ENCODE data around the gene S100A5. TPM values are rescaled to one million over a fixed set of nuclear protein-coding genes. Genes with fewer than 3 reads are reported as not detected.

S100A5 gene
- total and polyA plus RNA-seq, 9 of the 15 experiments (the other 6 are each of a cell fraction or from before 2014, with no cell fraction given): 0.56 to 1.4 (median 0.64) TPM; not detected in 5

- ATAC-seq (peak; percentile 82), FAIRE-seq (peak; percentile 88), DNase-seq (ENCODE audit: extremely low read depth in 1 of 4, low spot score in 3 of 4) (peak; percentile 83 to 87 (median 85))
- H3K36me3 ChIP-seq (ENCODE audit: control insufficient read depth, insufficient read depth, low read length): no peaks in the 10 kb centered on the region
- H3K9me3 ChIP-seq (replicated peaks; ENCODE audit: control insufficient read depth, insufficient read depth, low read depth, low read length): no peaks in the 10 kb centered on the region
- peak overlapping the region; percentile 52 for H3K27ac ChIP-seq (ENCODE audit: extremely low read depth, low read depth, low read length)
- no peaks in the 10 kb centered on the region for H3K27me3 ChIP-seq (ENCODE audit: control insufficient read depth in 2 of 2, insufficient read depth in 2 of 2, low read length in 2 of 2)
- peak overlapping the region; percentile 94 for H2AFZ ChIP-seq (ENCODE audit: low read depth, low read length)
- peak overlapping the region; percentile 45 for H3K4me2 ChIP-seq (ENCODE audit: insufficient read depth, low read length)
- WGBS (ENCODE audit: insufficient coverage, low coverage, missing lambda C conversion rate): 19% methylated on average over 6 of the region's 6 CpGs
- H3K79me2 ChIP-seq (ENCODE audit: control insufficient read depth, insufficient read depth, low read length): no peaks in the 10 kb centered on the region; the same call in 2 of the 3 replicates
- BruUV-seq (replicated peaks): no TSS peak
- no peak overlapping the region for H3K4me3 ChIP-seq
- peak overlapping the region in 1 of 2 experiments; percentile 41; a peak in 1 of 4 replicates for H3K9ac ChIP-seq (ENCODE audit: insufficient read depth in 1 of 2, low read depth in 2 of 2, low read length in 2 of 2)
- intact Hi-C loops (cut with micrococcal nuclease): loop anchor here (2.0 kb wide), 1 partner anchor 30 kb away; no protein-coding TSS in a partner anchor
- H3K9me1 ChIP-seq (ENCODE audit: control insufficient read depth, insufficient read depth, low read length): no peaks in the 10 kb centered on the region
- ChIA-PET POLR2A (interaction anchor here (0.5 to 1.0 kb wide), 4 partner anchors 12 to 510 kb away, joined by 3 to 4 read pairs (median 4); no protein-coding TSS in a partner anchor), CTCF (ENCODE audit: low intra/inter-chr PET ratio) (interaction anchor here (1.5 kb wide), 1 partner anchor 30 kb away, joined by 5 read pairs; no protein-coding TSS in a partner anchor)
- no peaks in the 10 kb centered on the region for H4K20me1 ChIP-seq (replicated peaks; ENCODE audit: control insufficient read depth, insufficient read depth, low read length)
- in situ Hi-C loops (cut with MboI): no loop called here
- H3K4me1 ChIP-seq (replicated peaks in 1 of 2; ENCODE audit: control insufficient read depth in 2 of 2, insufficient read depth in 2 of 2, low read length in 2 of 2): peaks cover 67 to 71% of the 10 kb centered on the region in 2 experiments
- TF ChIP-seq EWSR1 (IDR thresholded peaks at IDR 0.05; ENCODE audit: borderline replicate concordance, low read depth, partially characterized antibody): no peak
- TF ChIP-seq ZKSCAN8 (CRISPR knock-in tag; IDR thresholded peaks at IDR 0.05): no peak
- no peak for TF ChIP-seq RBM25 (IDR thresholded peaks at IDR 0.05; ENCODE audit: low read depth, low read length, severe bottlenecking)
- peak in 1 of 2 experiments; percentile 75; a peak in 2 of 4 replicates for TF ChIP-seq FOXK2 (conservative IDR thresholded peaks at IDR 0.05 in 1 of 2, IDR thresholded peaks at IDR 0.05 in 1 of 2; ENCODE audit: low read depth in 2 of 2)
- TF ChIP-seq TBP (optimal IDR thresholded peaks at IDR 0.05; ENCODE audit: low read depth, low read length): peak; percentile 38
- no peak for TF ChIP-seq GATAD2B (IDR thresholded peaks at IDR 0.05; ENCODE audit: borderline replicate concordance)
- no peak for TF ChIP-seq SAP30 (IDR thresholded peaks at IDR 0.05; ENCODE audit: borderline replicate concordance, insufficient read depth, low read depth, low read length, poor library complexity, severe bottlenecking)
- TF ChIP-seq PRPF4 (IDR thresholded peaks at IDR 0.05; ENCODE audit: insufficient read depth, low read depth, low read length, poor library complexity, severe bottlenecking): no peak
- no peak for TF ChIP-seq TSC22D4 (tag; IDR thresholded peaks at IDR 0.05)
- TF ChIP-seq ZSCAN29 (IDR thresholded peaks at IDR 0.05): no peak
- no peak for TF ChIP-seq PML (IDR thresholded peaks at IDR 0.05; ENCODE audit: low read length)
- TF ChIP-seq RB1 (IDR thresholded peaks at IDR 0.05; ENCODE audit: low read depth): no peak
- TF ChIP-seq TAF9B (IDR thresholded peaks at IDR 0.05; ENCODE audit: partially characterized antibody): no peak
- TF ChIP-seq XRCC4 (IDR thresholded peaks at IDR 0.05; ENCODE audit: extremely low read depth, insufficient read depth, insufficient read length): no peak
- no peak for TF ChIP-seq ZNF274 (IDR thresholded peaks at IDR 0.05; ENCODE audit: borderline replicate concordance, low read depth, low read length)
- no peak for TF ChIP-seq SNIP1 (IDR thresholded peaks at IDR 0.05; ENCODE audit: low read depth)
- 0 out of 2 replicates have a peak, but pooled peaks have one; percentile 14 for TF ChIP-seq JUND (IDR thresholded peaks at IDR 0.05; ENCODE audit: borderline replicate concordance, low read depth, low read length)
- TF ChIP-seq JUND (tag; IDR thresholded peaks at IDR 0.05; ENCODE audit: borderline replicate concordance, low read depth, low read length): no peak; the same call in 2 of the 3 replicates
- no peak for TF ChIP-seq ETS1 (conservative IDR thresholded peaks at IDR 0.05; ENCODE audit: control insufficient read depth, low read depth, low read length)
- TF ChIP-seq THRA (IDR thresholded peaks at IDR 0.05): no peak
These were observed 2.4 kb downstream of the S100A5 start for GRCh38 chr1:153538315-153538821.

All from K562 (cell line).